Ecto neural progenitor cell (in vitro differentiated cells): ENCODE data around the gene GAL3ST3.

Source experiments
- DNase-seq: peaks from one replicate; pipeline ENCODE4 v3.0.0-alpha.2; 2018; ENCODE audit warnings: low spot score

Gene GAL3ST3

GRCh38 chr11:66069715-66070603 lies 21.0 kb upstream of the GAL3ST3 start, which contains the start of gene PACS1:
TSS of gene PACS1 (plus strand) at chr11:66070272. CDS start at chr11:66070487, 215 bp downstream.
- DNase-seq: peak; percentile 82

GRCh38 chr11:66068923-66069714 lies 20.2 kb upstream of the GAL3ST3 start:
- DNase-seq: peak; percentile 65

- DNase-seq: peak; percentile 87
Measured at GRCh38 chr11:66068154-66068821, 19.3 kb upstream of the GAL3ST3 start.

GRCh38 chr11:66067640-66068039 lies 18.7 kb upstream of the GAL3ST3 start:
- no peak for DNase-seq

- DNase-seq: no peak
Measured at GRCh38 chr11:66066751-66067150, 17.8 kb upstream of the GAL3ST3 start.

- DNase-seq: no peak
Measured at GRCh38 chr11:66064571-66064970, 15.6 kb upstream of the GAL3ST3 start.

- DNase-seq: no peak
Measured at GRCh38 chr11:66063900-66064299, 14.9 kb upstream of the GAL3ST3 start.

GRCh38 chr11:66062408-66062807 lies 13.4 kb upstream of the GAL3ST3 start:
- DNase-seq: no peak

GRCh38 chr11:66061268-66061667 lies 12.3 kb upstream of the GAL3ST3 start:
- no peak for DNase-seq

- no peak for DNase-seq
Measured at GRCh38 chr11:66059966-66060680, 11.2 kb upstream of the GAL3ST3 start.

- no peak for DNase-seq
Measured at GRCh38 chr11:66056501-66056900, 7.5 kb upstream of the GAL3ST3 start.

GRCh38 chr11:66055021-66055420 lies 6.1 kb upstream of the GAL3ST3 start:
- no peak for DNase-seq

- DNase-seq: no peak
Measured at GRCh38 chr11:66052664-66052982, 3.7 kb upstream of the GAL3ST3 start.

GRCh38 chr11:66051766-66052663 lies 3.1 kb upstream of the GAL3ST3 start, which contains the start of gene SF3B2:
TSS of gene SF3B2 (plus strand) at chr11:66052364. CDS start at chr11:66052385, 21 bp downstream.
- peak; percentile 98 for DNase-seq

GRCh38 chr11:66051371-66051765 lies 2.4 kb upstream of the GAL3ST3 start:
- no peak for DNase-seq

- DNase-seq: no peak
Measured at GRCh38 chr11:66050581-66051231, 1.7 kb upstream of the GAL3ST3 start.

- DNase-seq: no peak
Measured at GRCh38 chr11:66047541-66048365, 1.2 kb downstream of the GAL3ST3 start.

- no peak for DNase-seq
Measured at GRCh38 chr11:66046901-66047300, 2.1 kb downstream of the GAL3ST3 start.

- peak; percentile 92 for DNase-seq
Measured at GRCh38 chr11:66045177-66045639, 3.8 kb downstream of the GAL3ST3 start.
